Peyer's patch (tissue), 4 donors: Measurements from ENCODE around the gene CMKLR1.

Experiments used
- POLR2A ChIP-seq, 2 donors: fragments of 450-650 bp; IDR thresholded peaks; one replicate each; pipeline ENCODE4 v1.5.1; 2017; ENCODE audit warnings: antibody characterized with exemption in 2 of 2, mild to moderate bottlenecking in 2 of 2, moderate library complexity in 2 of 2
- TF ChIP-seq, protein P1 (sequence below), 6 experiments: fragments of 450-650 bp in 4 of 6; fragments of 200-600 bp in 2 of 6; sonication (generic) in 1 of 6; IDR thresholded peaks; one replicate each; pipeline ENCODE4 v1.5.1; 2017 to 2019; ENCODE audit warnings: antibody characterized with exemption in 6 of 6, mild to moderate bottlenecking in 3 of 6, moderate library complexity in 1 of 6

DNA sequence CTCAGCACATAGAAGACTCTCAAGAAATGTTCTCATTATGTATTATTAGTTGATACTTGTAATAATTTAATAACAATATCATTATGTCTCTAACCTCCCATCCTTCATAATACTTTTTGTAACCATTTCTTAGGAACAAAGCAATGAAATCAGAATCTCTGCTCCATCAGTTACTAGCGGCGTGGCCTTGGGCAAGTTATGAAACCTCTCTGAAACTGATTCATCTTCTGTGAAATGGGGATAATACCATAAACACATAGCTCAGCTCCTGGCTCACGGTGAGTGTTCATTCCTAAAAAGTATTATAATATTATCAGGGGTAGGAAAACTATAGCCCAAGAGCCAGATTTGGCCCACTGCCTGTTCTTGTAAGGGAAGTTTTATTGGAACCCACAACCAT, 11.4 kb upstream of the CMKLR1 start:
- TF ChIP-seq, protein P1, sequence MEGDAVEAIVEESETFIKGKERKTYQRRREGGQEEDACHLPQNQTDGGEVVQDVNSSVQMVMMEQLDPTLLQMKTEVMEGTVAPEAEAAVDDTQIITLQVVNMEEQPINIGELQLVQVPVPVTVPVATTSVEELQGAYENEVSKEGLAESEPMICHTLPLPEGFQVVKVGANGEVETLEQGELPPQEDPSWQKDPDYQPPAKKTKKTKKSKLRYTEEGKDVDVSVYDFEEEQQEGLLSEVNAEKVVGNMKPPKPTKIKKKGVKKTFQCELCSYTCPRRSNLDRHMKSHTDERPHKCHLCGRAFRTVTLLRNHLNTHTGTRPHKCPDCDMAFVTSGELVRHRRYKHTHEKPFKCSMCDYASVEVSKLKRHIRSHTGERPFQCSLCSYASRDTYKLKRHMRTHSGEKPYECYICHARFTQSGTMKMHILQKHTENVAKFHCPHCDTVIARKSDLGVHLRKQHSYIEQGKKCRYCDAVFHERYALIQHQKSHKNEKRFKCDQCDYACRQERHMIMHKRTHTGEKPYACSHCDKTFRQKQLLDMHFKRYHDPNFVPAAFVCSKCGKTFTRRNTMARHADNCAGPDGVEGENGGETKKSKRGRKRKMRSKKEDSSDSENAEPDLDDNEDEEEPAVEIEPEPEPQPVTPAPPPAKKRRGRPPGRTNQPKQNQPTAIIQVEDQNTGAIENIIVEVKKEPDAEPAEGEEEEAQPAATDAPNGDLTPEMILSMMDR (IDR thresholded peaks at IDR 0.05) = no peak
- no peak for TF ChIP-seq POLR2A (IDR thresholded peaks at IDR 0.05)
